DND-41 (cell line): Measurements from ENCODE around the gene TMED10.

Experiments used
- EZH2 ChIP-seq: IDR thresholded peaks from 3 replicates; pipeline ENCODE4 v1.6.1; 2012; ENCODE audit warnings: borderline replicate concordance, low read depth, mild to moderate bottlenecking, moderate library complexity, low read length, inconsistent platforms; ENCODE audit not compliant: severe bottlenecking
- TF ChIP-seq, protein P1 (sequence below): IDR thresholded peaks from 2 replicates; pipeline ENCODE4 v1.5.1; 2012; ENCODE audit warnings: borderline replicate concordance, low read length, moderate library complexity, mild to moderate bottlenecking; ENCODE audit not compliant: poor library complexity, severe bottlenecking; ENCODE audit errors: extremely low read depth

GRCh38 chr14:75196468-75196867 lies 20.1 kb upstream of the TMED10 start:
- TF ChIP-seq, protein P1, sequence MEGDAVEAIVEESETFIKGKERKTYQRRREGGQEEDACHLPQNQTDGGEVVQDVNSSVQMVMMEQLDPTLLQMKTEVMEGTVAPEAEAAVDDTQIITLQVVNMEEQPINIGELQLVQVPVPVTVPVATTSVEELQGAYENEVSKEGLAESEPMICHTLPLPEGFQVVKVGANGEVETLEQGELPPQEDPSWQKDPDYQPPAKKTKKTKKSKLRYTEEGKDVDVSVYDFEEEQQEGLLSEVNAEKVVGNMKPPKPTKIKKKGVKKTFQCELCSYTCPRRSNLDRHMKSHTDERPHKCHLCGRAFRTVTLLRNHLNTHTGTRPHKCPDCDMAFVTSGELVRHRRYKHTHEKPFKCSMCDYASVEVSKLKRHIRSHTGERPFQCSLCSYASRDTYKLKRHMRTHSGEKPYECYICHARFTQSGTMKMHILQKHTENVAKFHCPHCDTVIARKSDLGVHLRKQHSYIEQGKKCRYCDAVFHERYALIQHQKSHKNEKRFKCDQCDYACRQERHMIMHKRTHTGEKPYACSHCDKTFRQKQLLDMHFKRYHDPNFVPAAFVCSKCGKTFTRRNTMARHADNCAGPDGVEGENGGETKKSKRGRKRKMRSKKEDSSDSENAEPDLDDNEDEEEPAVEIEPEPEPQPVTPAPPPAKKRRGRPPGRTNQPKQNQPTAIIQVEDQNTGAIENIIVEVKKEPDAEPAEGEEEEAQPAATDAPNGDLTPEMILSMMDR: no peak
- no peak for TF ChIP-seq EZH2
